Measurements from ENCODE around the gene CSNK1D. TPM values are rescaled to one million over a fixed set of nuclear protein-coding genes. Genes with fewer than 3 reads are reported as not detected.

Gene CSNK1D
- total and polyA plus RNA-seq, 10 of the 15 experiments (the other 5 are each of a cell fraction or from before 2014, with no cell fraction given) = 5.7 to 105 (median 58.1) TPM

- H3K27ac ChIP-seq (ENCODE audit: control insufficient read depth, insufficient read depth) = peak overlapping the region; percentile 48; the same call in 1 of the 2 replicates
- peaks cover 14 to 37% of the 10 kb centered on the region in 2 experiments; a peak in 3 of 4 replicates for H3K36me3 ChIP-seq (ENCODE audit: control insufficient read depth in 2 of 2, insufficient read depth in 2 of 2, low read length in 1 of 2)
- CTCF ChIA-PET = interaction anchor here (0.6 to 0.9 kb wide), 2 partner anchors 46 to 64 kb away, joined by 3 read pairs; no protein-coding TSS in a partner anchor
- ATAC-seq (peak; percentile 29), FAIRE-seq (no peak), DNase-seq (ENCODE audit: low read depth, low spot score) (no peak)
- SMC1A ChIA-PET (ENCODE audit: uncharacterized antibody, unreplicated experiment) = no interaction called here
- H3K4me1 ChIP-seq (ENCODE audit: control insufficient read depth, insufficient read depth, low read length) = peaks cover 55% of the 10 kb centered on the region
- 31% methylated on average over 33 of the region's 33 CpGs for WGBS (ENCODE audit: insufficient coverage, insufficient replicate concordance, low lambda C conversion rate, missing lambda C conversion rate)
- TSS peak; percentile 53 for BruUV-seq (replicated peaks)
- POLR2A ChIA-PET = interaction anchor here (0.6 to 1.3 kb wide), 2 partner anchors 58 to 115 kb away, joined by 3 read pairs; no protein-coding TSS in a partner anchor
- peak overlapping the region; percentile 20; the same call in 1 of the 2 replicates for H3K9ac ChIP-seq (ENCODE audit: control insufficient read depth, insufficient read depth, low read length)
- no peaks in the 10 kb centered on the region for H3K9me3 ChIP-seq (replicated peaks; ENCODE audit: control insufficient read depth, insufficient read depth, low read length)
- H4K20me1 ChIP-seq (ENCODE audit: control insufficient read depth, insufficient read depth) = peaks cover 3% of the 10 kb centered on the region; the same call in 1 of the 2 replicates
- RAD21 ChIA-PET (ENCODE audit: unreplicated experiment) = interaction anchor here (0.7 to 1.0 kb wide), 2 partner anchors 63 to 82 kb away, joined by 3 read pairs; no protein-coding TSS in a partner anchor
- H3K79me2 ChIP-seq (ENCODE audit: control insufficient read depth, insufficient read depth, low read length) = peaks cover 26% of the 10 kb centered on the region
- no peak overlapping the region for H2AFZ ChIP-seq (ENCODE audit: control insufficient read depth, low read depth, low read length)
- intact Hi-C loops (cut with micrococcal nuclease; ENCODE audit: unreplicated experiment) (no loop called here), in situ Hi-C loops (cut with MboI) (no loop called here)
- peak overlapping the region; percentile 57; the same call in 1 of the 2 replicates for H3K4me2 ChIP-seq (ENCODE audit: control insufficient read depth, insufficient read depth)
- H3K4me3 ChIP-seq = no peak overlapping the region
- H3K27me3 ChIP-seq (replicated peaks in 1 of 2; ENCODE audit: control insufficient read depth in 2 of 2, insufficient read depth in 2 of 2, low read length in 1 of 2) = no peaks in the 10 kb centered on the region
- TF ChIP-seq SPI1 (IDR thresholded peaks at IDR 0.05; ENCODE audit: borderline replicate concordance, insufficient read depth, low read depth, low read length) (no peak), RB1 (IDR thresholded peaks at IDR 0.05; ENCODE audit: borderline replicate concordance) (no peak), HSF1 (IDR thresholded peaks at IDR 0.05; ENCODE audit: low read depth, low read length) (no peak), MLLT1 (IDR thresholded peaks at IDR 0.05) (no peak), MEF2A (IDR thresholded peaks at IDR 0.05; ENCODE audit: insufficient read depth, low read depth, low read length) (0 out of 2 replicates have a peak, but pooled peaks have one; percentile 11), POLR2AphosphoS5 (IDR thresholded peaks at IDR 0.05; ENCODE audit: low read length) (no peak; the same call in 1 of the 2 replicates), EGR1 (IDR thresholded peaks at IDR 0.05; ENCODE audit: borderline replicate concordance in 1 of 2, low read depth in 2 of 2, low read length in 2 of 2) (no peak), MEF2B (IDR thresholded peaks at IDR 0.05; ENCODE audit: partially characterized antibody, poor library complexity, severe bottlenecking) (no peak), HDGF (IDR thresholded peaks at IDR 0.05) (no peak), FOS (IDR thresholded peaks at IDR 0.05; ENCODE audit: borderline replicate concordance, extremely low read depth, insufficient read length) (no peak), ESRRA (IDR thresholded peaks at IDR 0.05; ENCODE audit: low read length) (no peak), IKZF1 (conservative IDR thresholded peaks at IDR 0.05) (no peak), ZNF274 (IDR thresholded peaks at IDR 0.05; ENCODE audit: insufficient read depth, insufficient read length) (no peak), NR2C1 (IDR thresholded peaks at IDR 0.05) (no peak), POLR2A (IDR thresholded peaks at IDR 0.05; ENCODE audit: low read depth, low read length) (peak; percentile 43), SIX5 (IDR thresholded peaks at IDR 0.05; ENCODE audit: low read depth, low read length, severe bottlenecking) (no peak)
- TF ChIP-seq, protein P1, sequence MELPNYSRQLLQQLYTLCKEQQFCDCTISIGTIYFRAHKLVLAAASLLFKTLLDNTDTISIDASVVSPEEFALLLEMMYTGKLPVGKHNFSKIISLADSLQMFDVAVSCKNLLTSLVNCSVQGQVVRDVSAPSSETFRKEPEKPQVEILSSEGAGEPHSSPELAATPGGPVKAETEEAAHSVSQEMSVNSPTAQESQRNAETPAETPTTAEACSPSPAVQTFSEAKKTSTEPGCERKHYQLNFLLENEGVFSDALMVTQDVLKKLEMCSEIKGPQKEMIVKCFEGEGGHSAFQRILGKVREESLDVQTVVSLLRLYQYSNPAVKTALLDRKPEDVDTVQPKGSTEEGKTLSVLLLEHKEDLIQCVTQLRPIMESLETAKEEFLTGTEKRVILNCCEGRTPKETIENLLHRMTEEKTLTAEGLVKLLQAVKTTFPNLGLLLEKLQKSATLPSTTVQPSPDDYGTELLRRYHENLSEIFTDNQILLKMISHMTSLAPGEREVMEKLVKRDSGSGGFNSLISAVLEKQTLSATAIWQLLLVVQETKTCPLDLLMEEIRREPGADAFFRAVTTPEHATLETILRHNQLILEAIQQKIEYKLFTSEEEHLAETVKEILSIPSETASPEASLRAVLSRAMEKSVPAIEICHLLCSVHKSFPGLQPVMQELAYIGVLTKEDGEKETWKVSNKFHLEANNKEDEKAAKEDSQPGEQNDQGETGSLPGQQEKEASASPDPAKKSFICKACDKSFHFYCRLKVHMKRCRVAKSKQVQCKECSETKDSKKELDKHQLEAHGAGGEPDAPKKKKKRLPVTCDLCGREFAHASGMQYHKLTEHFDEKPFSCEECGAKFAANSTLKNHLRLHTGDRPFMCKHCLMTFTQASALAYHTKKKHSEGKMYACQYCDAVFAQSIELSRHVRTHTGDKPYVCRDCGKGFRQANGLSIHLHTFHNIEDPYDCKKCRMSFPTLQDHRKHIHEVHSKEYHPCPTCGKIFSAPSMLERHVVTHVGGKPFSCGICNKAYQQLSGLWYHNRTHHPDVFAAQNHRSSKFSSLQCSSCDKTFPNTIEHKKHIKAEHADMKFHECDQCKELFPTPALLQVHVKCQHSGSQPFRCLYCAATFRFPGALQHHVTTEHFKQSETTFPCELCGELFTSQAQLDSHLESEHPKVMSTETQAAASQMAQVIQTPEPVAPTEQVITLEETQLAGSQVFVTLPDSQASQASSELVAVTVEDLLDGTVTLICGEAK (IDR thresholded peaks at IDR 0.05; ENCODE audit: borderline replicate concordance) = no peak
Measured at GRCh38 chr17:82238472-82239201, 34.9 kb downstream of the CSNK1D start.

Measured in GM12878 (cell line).